IPS DF 4.7 (cell line): Measurements from ENCODE around the gene HTR3B.
"Not testable (repeated sequence)": the region's sequence is repeated elsewhere in the genome, so short reads cannot be mapped to it uniquely, and the experiment has no call there.

ENCODE experiments used
- DNase-seq: peaks from one replicate; pipeline ENCODE4 v3.0.0-alpha.2; 2013; ENCODE audit warnings: low spot score; ENCODE audit errors: extremely low read depth

Gene HTR3B

GRCh38 chr11:113946162-113946561 is 41.6 kb downstream of the HTR3B start:
- not testable (repeated sequence) for DNase-seq

DNA sequence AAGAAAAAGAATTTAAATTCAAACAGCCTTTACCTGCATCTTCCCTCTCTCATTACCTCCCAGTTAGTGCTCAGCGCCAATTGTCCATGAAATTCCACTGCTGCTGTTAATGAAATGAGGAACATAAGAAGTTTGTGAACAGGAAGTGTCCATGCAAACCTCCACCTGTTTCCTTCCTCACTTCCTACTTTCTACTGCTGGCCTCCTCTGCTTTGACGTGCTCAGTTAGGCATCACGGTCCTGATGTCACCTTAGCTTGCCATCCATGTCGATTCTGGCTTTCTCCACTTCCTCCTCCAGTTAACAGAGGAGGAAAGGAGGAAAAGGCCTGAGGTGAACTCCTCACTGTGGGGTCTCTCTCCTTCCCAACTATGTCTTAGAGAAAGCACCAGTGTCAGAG is 43.4 kb downstream of the HTR3B start:
- no peak for DNase-seq

DNA sequence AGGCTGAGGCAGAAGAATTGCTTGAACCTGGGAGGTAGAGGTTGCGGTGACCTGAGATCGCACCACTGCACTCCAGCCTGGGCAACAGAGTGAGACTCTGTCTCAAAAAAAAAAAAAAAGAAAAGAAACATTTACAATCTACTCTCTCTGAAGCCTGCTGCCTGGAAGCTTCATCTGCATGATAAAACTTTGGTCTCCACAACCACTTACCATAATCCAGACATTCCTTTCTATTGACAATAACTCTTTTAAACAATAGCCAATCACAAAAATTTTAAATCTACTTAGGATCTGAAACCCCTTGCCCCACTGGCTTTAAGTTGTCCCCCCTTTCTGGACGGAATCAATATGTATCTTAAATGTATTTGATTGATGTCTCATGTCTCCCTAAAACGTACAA is 45.3 kb downstream of the HTR3B start:
- DNase-seq, result no peak

GRCh38 chr11:113951537-113951936 is 46.9 kb downstream of the HTR3B start:
- no peak for DNase-seq

DNA sequence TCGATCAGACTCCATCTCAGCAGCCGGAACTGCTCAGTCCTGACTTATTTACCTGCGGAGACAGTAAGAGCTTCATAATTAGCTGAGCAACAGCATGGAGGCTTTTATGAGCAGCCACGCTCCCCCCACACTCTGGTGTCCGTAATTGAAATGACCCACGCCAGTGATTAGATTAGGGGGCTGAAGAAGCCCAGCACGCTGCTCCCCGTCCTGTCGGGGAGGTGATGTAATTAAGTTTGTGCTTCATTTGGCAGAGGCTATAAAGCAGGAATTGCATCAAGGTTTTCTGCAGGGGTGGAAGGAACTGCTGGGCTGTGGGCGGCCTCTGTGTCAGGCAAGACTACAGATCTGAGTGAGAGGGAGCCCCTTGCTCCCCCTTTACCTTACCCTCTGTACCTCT is 47.5 kb downstream of the HTR3B start:
- no peak for DNase-seq

DNA sequence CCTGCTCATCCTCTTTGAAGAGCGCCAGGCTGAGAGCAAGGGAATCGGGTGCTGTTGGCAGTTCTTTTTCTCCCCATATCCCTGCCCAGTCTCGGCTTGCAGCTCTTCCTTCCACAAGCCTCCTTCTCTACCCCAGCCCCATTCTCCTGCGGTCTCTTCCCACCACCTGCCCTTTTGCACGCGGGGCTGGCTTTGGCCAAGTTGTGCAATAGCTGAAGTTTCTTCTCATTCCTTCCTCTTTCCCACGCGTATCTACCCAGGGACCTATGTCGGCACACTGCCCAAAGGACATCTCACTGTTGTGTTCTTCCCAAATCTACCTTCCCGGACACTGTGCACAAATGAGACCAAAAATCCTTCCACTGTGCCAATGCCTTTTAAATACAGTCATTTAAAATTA is 48.0 kb downstream of the HTR3B start:
- DNase-seq, result no peak

- DNase-seq, result no peak
Measured at GRCh38 chr11:113954235-113954634, 49.6 kb downstream of the HTR3B start.

GRCh38 chr11:113956986-113957385 is 52.4 kb downstream of the HTR3B start:
- no peak for DNase-seq

DNA sequence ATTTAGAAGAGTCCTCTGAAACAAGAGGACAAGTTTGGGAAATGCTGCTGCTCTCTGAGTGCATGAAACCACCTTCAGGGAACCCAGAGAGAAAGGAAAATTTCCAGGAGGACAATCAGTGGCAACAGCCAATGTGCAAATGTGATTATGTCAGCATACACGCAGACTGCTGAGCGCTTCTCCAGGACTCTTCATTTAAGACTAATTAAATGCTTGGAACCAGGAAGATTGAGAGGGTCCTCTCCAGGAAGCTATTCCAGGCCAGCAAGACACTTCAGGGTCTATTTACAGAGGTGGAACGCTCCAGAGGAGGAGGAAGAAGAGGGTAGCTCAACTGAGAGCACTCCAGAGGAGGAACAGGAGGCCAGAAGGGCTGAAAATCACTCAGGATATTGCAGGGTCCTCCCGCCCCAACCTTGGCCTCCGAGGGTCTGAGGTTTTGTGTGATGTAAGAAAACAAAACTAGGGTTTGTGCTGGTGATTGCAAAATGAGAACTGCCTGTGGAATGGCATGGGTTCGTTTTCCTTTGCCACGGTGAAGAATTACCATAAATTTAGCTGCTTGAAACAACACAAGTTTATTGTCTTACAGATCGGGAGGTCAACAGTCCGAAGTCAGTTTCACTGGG is 56.2 kb downstream of the HTR3B start:
- DNase-seq, result no peak

DNA sequence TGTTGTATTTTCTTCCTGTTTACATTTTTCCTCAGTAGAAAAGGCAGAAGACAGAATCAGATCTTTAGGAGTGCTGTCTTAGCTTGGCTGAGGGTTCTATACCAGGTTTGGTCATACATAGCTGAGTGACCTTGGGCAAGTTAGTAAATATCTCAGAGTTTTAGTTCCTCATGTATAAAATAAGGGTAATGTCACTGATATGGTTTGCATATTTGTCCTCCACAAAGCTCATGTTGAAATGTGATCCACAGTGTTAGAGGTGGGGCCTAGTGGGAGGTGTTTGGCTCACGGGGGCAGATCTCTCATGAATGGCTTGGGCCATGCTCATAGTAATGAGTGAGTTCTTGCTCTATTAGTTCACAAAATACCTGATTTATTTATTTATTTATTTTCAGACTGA is 62.8 kb downstream of the HTR3B start:
- no peak for DNase-seq

DNA sequence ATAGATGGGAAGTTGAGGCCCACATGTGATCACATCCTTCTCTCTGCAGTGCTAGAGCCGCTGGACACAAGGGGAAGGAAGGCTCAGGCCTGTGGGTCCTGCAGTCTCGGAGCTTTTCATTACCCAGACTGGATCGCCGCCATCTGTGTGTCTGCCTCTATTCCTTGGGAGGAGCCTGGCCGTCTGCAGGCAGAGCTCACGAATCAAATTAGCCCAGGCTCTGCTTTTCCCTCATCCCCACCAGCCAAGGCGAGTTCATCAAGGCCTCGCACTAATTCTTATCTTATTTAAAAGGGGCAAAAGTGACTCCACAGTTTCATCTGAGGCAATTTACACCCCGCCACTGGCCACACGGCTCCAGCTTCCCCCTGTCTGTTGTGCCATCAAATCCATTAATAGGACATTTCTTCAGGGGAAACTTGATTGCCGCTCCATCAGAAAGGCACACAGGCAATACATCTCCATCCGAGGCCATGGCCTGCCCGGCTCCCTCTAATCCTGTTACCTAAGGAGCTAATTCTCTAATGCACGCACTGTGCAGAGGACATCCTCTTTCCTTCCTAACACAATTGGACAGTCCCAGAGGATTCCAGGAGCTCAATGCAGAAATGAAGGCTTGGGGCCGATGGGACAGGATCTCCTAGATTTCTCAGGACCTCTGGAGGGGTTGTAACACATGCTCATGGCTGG is 67.1 kb downstream of the HTR3B start:
- no peak for DNase-seq

DNA sequence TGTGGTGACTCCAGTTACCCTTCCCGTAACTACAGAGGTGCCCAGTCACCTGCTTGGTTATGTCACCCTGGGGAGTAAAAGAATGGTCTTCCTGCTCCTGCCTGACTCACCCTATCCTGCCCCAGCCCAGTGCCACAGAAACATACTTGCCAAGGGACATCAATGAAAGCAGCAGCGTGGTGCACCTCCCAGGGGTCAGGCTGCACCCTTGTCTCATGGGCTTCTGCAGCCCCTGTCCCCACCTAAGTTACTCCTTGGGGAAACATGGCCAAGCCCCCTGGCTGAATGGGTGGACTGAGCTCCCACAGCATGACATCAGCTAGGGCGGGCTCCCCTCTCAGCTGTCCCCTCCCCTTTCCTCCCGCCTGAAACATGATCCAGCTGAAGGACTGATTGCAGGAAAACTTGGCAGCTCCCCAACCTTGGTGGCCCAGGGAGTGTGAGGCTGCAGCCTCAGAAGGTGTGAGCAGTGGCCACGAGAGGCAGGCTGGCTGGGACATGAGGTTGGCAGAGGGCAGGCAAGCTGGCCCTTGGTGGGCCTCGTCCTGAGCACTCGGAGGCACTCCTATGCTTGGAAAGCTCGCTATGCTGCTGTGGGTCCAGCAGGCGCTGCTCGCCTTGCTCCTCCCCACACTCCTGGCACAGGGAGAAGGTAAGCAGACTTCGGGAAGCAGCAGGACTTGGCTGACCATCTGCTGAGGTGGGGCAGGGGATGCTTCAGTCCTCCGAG is 70.3 kb downstream of the HTR3B start, which contains the start of gene HTR3A:
TSS of gene HTR3A (plus strand) at position 368 of the 730 bp plus-strand sequence. CDS start at position 586, 218 bp downstream.
- no peak for DNase-seq

GRCh38 chr11:113977071-113977490 is 72.5 kb downstream of the HTR3B start:
- DNase-seq, result no peak

DNA sequence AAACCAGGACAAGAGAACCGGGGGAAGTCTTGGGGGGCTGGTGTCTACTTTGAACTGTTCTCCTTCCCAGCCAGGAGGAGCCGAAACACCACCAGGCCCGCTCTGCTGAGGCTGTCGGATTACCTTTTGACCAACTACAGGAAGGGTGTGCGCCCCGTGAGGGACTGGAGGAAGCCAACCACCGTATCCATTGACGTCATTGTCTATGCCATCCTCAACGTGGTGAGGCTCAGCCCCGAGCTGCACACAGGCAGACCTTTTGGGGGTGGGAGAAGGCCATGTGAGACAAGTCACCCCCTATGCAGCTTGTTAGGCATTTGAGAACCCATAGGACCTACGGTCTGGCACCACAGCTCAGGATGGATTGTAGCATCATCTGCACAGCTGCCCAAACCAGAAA is 73.1 kb downstream of the HTR3B start:
- no peak for DNase-seq

- no peak for DNase-seq
Measured at GRCh38 chr11:113979431-113979830, 74.8 kb downstream of the HTR3B start.

DNA sequence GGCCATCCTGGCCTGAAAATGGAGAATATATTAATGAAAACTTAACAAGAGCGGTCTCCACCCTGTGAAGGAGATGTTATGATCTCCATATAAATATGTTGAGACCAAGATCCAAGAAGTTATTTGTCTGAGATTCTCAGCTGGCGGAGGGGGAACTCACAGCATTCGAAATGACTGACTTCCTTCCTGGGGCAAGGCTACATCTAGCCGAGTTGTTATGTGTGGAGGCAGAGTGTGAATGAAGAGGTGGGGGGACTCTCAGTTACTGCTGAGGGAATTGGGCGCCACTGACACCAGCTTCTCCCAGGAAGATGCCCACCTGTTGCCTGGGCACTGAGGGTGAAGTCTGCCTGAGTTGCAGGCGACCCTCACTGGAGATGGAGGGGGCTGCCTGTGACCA is 76.2 kb downstream of the HTR3B start:
- no peak for DNase-seq

- no peak for DNase-seq
Measured at GRCh38 chr11:113982306-113982705, 77.7 kb downstream of the HTR3B start.

DNA sequence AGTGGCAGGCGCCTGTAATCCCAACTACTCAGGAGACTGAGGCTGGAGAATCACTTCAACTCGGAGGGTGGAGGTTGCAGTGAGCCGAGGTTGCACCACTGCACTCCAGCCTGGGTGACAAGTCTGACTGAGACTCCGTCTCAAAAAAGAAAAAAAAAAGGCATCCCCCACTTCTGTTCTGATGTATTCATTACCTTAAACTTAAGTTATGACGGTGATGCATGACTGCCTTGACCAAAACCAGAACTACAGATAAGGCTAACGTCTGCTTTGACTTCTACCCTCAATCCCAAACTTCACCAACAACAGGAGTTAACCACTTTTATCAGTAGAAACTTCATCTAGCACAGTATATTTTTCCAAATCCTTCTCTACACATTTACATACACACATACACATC is 80.2 kb downstream of the HTR3B start:
- DNase-seq, result no peak

DNA sequence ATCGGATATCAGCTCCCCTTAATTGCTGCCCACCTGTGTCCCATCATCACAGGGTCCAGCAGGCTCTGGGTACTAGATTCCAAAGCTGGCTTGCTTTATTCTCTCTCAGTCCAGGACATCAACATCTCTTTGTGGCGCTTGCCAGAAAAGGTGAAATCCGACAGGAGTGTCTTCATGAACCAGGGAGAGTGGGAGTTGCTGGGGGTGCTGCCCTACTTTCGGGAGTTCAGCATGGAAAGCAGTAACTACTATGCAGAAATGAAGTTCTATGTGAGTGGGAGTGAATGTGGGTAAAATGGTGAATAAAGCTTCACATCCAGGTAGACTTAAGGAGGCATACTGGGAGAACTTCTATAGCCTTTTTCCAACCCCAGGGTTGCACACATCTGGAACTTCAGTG is 81.3 kb downstream of the HTR3B start:
- DNase-seq, result no peak

DNA sequence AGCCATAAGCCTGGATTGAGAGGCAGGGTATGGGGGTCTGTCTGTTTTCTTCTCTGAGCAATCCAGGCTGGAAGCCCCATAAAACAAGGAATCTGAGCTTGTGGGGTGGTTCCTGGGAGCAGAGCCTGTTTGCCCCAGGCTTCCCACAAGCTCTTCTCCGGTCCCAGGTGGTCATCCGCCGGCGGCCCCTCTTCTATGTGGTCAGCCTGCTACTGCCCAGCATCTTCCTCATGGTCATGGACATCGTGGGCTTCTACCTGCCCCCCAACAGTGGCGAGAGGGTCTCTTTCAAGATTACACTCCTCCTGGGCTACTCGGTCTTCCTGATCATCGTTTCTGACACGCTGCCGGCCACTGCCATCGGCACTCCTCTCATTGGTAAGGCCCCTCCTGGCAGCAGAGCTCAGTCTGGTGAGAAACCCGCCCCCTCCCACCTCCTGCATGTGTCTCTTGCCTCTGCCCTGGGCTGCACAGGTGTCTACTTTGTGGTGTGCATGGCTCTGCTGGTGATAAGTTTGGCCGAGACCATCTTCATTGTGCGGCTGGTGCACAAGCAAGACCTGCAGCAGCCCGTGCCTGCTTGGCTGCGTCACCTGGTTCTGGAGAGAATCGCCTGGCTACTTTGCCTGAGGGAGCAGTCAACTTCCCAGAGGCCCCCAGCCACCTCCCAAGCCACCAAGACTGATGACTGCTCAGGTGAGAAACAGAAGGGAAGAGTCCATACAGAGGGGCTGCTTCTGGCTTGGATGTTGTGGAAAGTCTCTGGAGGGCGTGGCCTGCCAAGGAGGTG is 82.0 kb downstream of the HTR3B start:
- no peak for DNase-seq

- DNase-seq, result no peak
Measured at GRCh38 chr11:113989381-113989780, 84.8 kb downstream of the HTR3B start.

DNA sequence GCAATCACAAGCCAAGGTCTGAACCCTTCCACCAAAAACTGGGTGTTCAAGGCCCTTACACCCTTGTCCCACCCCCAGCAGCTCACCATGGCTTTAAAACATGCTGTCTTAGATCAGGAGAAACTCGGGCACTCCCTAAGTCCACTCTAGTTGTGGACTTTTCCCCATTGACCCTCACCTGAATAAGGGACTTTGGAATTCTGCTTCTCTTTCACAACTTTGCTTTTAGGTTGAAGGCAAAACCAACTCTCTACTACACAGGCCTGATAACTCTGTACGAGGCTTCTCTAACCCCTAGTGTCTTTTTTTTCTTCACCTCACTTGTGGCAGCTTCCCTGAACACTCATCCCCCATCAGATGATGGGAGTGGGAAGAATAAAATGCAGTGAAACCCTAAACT is 85.3 kb downstream of the HTR3B start:
- no peak for DNase-seq
